MG63 (cell line): Measurements from ENCODE around the gene COL12A1. TPM values are rescaled to one million over a fixed set of nuclear protein-coding genes. Genes with fewer than 3 reads are reported as not detected.

Experiments
- DNase-seq: peaks from one replicate; pipeline ENCODE4 v3.0.0-alpha.2; 2020
- H3K27me3 ChIP-seq: fragments of 250-450 bp; sonication (Bioruptor Pico); 2 replicates; pipeline ENCODE4 v1.5.1; 2020; ENCODE audit warnings: mild to moderate bottlenecking, moderate library complexity
- H3K36me3 ChIP-seq: fragments of 250-450 bp; sonication (Bioruptor Pico); 2 replicates; pipeline ENCODE4 v1.5.1; 2020; ENCODE audit warnings: mild to moderate bottlenecking, moderate library complexity
- H3K4me3 ChIP-seq: fragments of 250-450 bp; sonication (Bioruptor Pico); 2 replicates; pipeline ENCODE4 v1.5.1; 2020; ENCODE audit warnings: mild to moderate bottlenecking, moderate library complexity
- H3K9me3 ChIP-seq: fragments of 250-450 bp; sonication (Bioruptor Pico); 2 replicates; pipeline ENCODE4 v1.5.1; 2020; ENCODE audit warnings: mild to moderate bottlenecking, moderate library complexity
- total RNA-seq: library from RNA; depleted of rRNA; stranded (reverse); fragments of >200 nt; shearing (Covaris generic); gene quantifications from 2 replicates; pipeline ENCODE4 v1.2.3, GENCODE V29; 2014; ENCODE audit warnings: low replicate concordance; rRNA removed

COL12A1 gene
- total RNA-seq, 1 experiment from 2014 or later, result 37.5 TPM

DNA sequence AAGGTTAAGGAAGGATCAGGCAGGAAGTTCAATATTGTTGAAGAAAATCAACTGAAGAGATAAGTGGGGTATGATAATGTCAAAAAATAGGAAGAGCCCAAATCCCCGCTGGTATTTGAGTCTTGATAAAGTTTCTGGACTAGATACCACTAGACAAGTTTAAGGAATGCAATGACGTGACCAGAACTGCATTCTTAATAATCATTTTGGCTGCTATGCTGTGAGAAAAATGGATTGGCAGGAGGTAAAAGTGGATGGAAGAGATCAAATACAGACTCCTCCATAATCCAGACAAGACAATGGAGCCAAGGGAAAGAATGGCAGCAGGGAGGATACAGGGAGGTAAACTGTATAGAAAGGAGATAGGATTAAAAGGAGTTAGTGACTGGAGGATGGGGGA is 128.2 kb downstream of the COL12A1 start:
- Histone ChIP-seq H3K4me3 (no peak overlapping the region), H3K9me3 (no peaks in the 10 kb centered on the region), H3K36me3 (no peaks in the 10 kb centered on the region), H3K27me3 (no peaks in the 10 kb centered on the region)
- DNase-seq, result no peak

DNA sequence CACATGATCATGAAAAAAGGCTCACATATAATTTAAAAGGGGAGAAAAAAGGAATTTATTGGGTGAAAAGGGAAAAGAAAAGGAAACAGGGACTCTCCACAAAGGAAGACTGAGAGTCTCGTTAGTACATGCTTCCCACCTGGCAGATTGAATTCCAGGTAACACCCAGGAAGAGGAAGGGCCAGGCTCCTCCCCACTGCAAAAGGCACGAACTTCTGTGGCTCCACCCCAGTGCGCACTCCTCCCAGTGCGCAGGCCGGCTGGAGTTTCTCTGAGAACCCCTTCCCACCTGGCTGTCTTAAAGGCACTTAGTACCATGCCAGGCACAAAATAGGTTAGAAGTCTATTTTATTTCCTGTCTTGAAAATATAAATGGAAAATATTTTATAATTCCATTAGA is 129.8 kb downstream of the COL12A1 start:
- H3K4me3 ChIP-seq, result no peak overlapping the region
- no peaks in the 10 kb centered on the region for H3K27me3 ChIP-seq
- H3K9me3 ChIP-seq, result 0 out of 2 replicates have a peak, but pooled peaks cover 1% of the 10 kb centered on the region
- DNase-seq, result no peak
- no peaks in the 10 kb centered on the region for H3K36me3 ChIP-seq

DNA sequence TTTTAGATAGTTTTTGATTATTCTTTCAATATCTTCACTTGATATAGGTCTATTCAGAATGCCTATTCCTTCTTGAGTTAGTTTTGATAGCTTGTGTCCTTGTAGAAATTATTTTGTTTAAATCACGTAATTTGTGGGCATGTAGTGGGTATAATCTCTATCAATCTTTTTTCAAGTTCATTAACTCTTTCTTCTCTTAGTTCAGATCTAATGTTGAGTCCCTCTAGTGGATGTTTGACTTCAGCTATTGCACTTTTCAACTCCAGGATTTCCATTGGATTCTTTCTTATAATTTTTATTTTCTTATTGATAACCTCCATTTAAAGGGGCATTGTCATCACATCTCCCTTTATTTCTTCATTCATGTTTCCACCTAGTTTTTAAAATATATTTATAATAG is 135.6 kb downstream of the COL12A1 start:
- DNase-seq, result no peak
- Histone ChIP-seq H3K9me3 (peaks cover 2% of the 10 kb centered on the region; the same call in 1 of the 2 replicates), H3K4me3 (no peak overlapping the region), H3K27me3 (no peaks in the 10 kb centered on the region), H3K36me3 (no peaks in the 10 kb centered on the region)

DNA sequence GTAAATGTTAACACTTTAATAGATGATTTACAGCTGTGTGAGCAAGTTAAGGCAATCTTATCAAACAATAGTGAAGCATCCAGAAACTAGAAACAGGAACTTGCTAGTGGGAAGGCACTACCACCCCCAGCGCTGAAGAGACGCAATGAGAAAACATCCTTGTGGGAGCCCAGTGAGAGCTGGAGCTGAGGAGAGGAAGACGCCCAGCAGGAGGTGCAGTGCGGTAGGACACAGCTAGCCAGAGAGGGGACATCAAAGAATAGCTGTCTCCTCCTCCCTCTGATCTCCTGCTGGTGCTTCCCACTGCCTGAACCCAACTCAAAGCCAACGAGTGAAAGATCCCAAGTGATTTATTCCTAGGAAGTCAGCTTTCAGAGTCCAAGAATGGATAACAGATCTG is 140.3 kb downstream of the COL12A1 start:
- no peak overlapping the region for H3K4me3 ChIP-seq
- DNase-seq, result no peak
- H3K9me3 ChIP-seq, result no peaks in the 10 kb centered on the region; the same call in 1 of the 2 replicates
- no peaks in the 10 kb centered on the region for H3K27me3 ChIP-seq
- no peaks in the 10 kb centered on the region for H3K36me3 ChIP-seq

DNA sequence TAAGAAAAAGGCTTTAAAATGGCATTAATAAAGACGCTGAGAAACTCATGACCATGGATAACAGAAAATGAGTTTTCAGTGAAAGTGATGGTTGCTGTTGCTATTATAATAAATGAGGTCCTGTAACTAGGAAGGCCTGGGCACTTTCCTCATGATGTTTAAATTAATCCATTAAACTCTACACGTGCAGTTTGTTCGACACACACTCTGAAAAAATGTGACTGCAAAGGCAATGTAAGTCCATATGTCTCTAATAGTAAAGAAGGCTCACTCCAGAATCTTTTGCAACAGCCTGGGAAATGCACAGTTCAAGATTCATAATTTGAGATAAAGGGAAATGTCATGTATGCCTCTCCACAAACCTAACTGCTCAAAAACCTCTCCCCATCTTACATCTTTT is 153.4 kb downstream of the COL12A1 start:
- no peaks in the 10 kb centered on the region for H3K36me3 ChIP-seq
- H3K4me3 ChIP-seq, result no peak overlapping the region
- no peaks in the 10 kb centered on the region for H3K9me3 ChIP-seq
- DNase-seq, result no peak
- H3K27me3 ChIP-seq, result no peaks in the 10 kb centered on the region

DNA sequence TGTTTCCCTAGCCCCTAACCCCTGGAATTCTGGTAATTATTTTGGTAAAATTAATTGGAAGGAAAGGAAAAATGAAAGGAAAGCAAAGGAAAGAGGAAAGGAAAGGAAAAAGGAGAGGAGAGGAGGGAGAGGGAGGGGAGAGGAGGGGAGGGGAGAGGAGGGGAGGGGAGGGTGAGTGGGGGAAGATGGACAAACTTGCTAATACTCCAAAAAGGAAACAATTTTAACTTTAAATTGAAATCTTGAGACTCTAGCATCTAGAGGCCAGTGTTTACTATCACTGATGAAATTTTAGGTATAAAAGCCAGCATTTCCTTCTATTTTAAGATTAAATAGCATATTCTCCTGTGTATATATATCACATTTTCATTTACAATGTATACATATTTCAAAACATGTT is 156.5 kb downstream of the COL12A1 start:
- no peak for DNase-seq
- Histone ChIP-seq H3K4me3 (no peak overlapping the region), H3K36me3 (no peaks in the 10 kb centered on the region), H3K27me3 (no peaks in the 10 kb centered on the region), H3K9me3 (no peaks in the 10 kb centered on the region)

DNA sequence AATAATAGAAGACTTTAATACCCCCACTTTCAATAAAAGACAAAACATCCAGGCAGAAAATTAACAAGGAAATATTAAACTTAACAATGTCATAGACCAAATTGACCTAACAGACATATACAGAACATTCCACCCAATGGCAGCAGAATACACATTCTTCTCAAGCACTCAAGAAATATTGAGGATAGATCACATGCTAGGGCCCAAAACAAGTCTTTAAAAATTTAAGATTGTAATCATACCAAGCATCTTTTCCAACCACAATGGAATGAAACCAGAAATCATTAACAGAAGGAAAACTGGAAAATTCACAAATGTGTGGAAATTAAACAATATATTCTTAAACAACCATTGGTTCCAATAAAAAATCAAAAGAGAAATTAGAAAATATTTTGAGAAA is 161.0 kb downstream of the COL12A1 start:
- no peak for DNase-seq
- no peak overlapping the region for H3K4me3 ChIP-seq
- no peaks in the 10 kb centered on the region for H3K36me3 ChIP-seq
- no peaks in the 10 kb centered on the region; the same call in 1 of the 2 replicates for H3K9me3 ChIP-seq
- H3K27me3 ChIP-seq, result no peaks in the 10 kb centered on the region

DNA sequence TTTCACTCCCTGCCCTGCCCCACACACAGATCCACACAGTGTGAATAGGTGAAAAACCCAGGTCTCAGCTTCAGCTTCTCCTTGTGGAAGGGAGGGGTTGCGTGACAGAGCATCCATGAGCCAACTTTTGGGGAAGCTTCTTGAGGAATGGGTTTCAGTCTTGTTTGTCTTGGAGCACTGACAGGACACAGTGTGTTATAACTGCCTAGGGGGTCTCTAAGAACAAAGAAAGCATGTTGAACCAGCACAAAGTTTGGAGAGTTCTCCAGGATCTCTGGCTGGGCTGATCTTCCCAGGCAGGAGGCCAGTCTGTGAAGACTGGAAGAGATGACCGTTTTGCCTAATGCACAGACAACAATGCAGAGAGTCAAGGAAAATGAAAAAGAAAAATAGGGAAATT is 164.5 kb downstream of the COL12A1 start:
- H3K36me3 ChIP-seq, result no peaks in the 10 kb centered on the region
- no peaks in the 10 kb centered on the region; the same call in 1 of the 2 replicates for H3K9me3 ChIP-seq
- no peak overlapping the region for H3K4me3 ChIP-seq
- DNase-seq, result no peak
- H3K27me3 ChIP-seq, result no peaks in the 10 kb centered on the region

Other genes starting within 250 kb of the COL12A1 start
- 187 and 302 TPM in 2 replicates for gene COX7A2, start 37.7 kb upstream of the COL12A1 start, total RNA-seq
- gene TMEM30A, start 78.7 kb upstream of the COL12A1 start, total RNA-seq, result 73.1 and 113 TPM in 2 replicates